Smooth muscle cell (in vitro differentiated cells): Measurements from ENCODE around the gene NCAM1. TPM values are rescaled to one million over a fixed set of nuclear protein-coding genes. Genes with fewer than 3 reads are reported as not detected.

Experiments used
- DNase-seq: peaks from one replicate; lab custom pipeline; 2025; ENCODE audit not compliant: unreplicated experiment; lab: John Stamatoyannopoulos, UW
- H2AFZ ChIP-seq: fragments of 200-600 bp; sonication (generic); 2 replicates; pipeline ENCODE4 v1.6.0; 2016; ENCODE audit warnings: antibody characterized with exemption, low read depth, mild to moderate bottlenecking
- H3F3A ChIP-seq: fragments of 200-600 bp; sonication (generic); 2 replicates; pipeline ENCODE4 v1.6.0; 2017; ENCODE audit warnings: antibody characterized with exemption, low read depth
- H3K27ac ChIP-seq: fragments of 200-600 bp; sonication (generic); 2 replicates; pipeline ENCODE4 v1.5.1; 2016; ENCODE audit warnings: low read depth, mild to moderate bottlenecking
- H3K27me3 ChIP-seq: fragments of 200-600 bp; sonication (generic); 2 replicates; pipeline ENCODE4 v1.6.1; 2016; ENCODE audit warnings: low read depth, mild to moderate bottlenecking
- H3K36me3 ChIP-seq: fragments of 200-600 bp; sonication (generic); 2 replicates; pipeline ENCODE4 v1.5.1; 2016; ENCODE audit warnings: low read depth
- H3K4me1 ChIP-seq: fragments of 200-600 bp; sonication (generic); 2 replicates; pipeline ENCODE4 v1.5.1; 2016; ENCODE audit warnings: low read depth
- H3K4me2 ChIP-seq: fragments of 200-600 bp; sonication (generic); 2 replicates; pipeline ENCODE4 v1.6.0; 2016; ENCODE audit warnings: mild to moderate bottlenecking
- H3K4me3 ChIP-seq: fragments of 200-600 bp; sonication (generic); 2 replicates; pipeline ENCODE4 v1.5.1; 2016; ENCODE audit warnings: mild to moderate bottlenecking
- H3K79me2 ChIP-seq: fragments of 200-600 bp; sonication (generic); 2 replicates; pipeline ENCODE4 v1.6.0; 2016; ENCODE audit warnings: low read depth, mild to moderate bottlenecking
- H3K9ac ChIP-seq: fragments of 200-600 bp; sonication (generic); 2 replicates; pipeline ENCODE4 v1.6.0; 2016; ENCODE audit warnings: low read depth
- H3K9me3 ChIP-seq: fragments of 200-600 bp; sonication (generic); replicated peaks from 2 replicates; pipeline ENCODE4 v1.5.1; 2016; ENCODE audit warnings: low read depth
- H4K20me1 ChIP-seq: fragments of 200-600 bp; sonication (generic); 2 replicates; pipeline ENCODE4 v1.6.0; 2016; ENCODE audit warnings: low read depth
- WGBS: methylation state at CpG from one replicate; pipeline ENCODE4 v1.1.7; 2016; ENCODE audit warnings: low lambda C conversion rate; 5-methylcytosine and 5-hydroxymethylcytosine counted together
- polyA plus RNA-seq: library from polyadenylated mRNA; unstranded; fragments of >200 nt; fragmentation: Nextera tagmentation; extraction: Ambion mirVana; gene quantifications from 2 replicates; pipeline ENCODE4 v1.2.1, GENCODE V29; 2016
- total RNA-seq: library from RNA; depleted of rRNA; stranded (reverse); fragments of >200 nt; gene quantifications from 2 replicates; pipeline ENCODE4 v1.2.3, GENCODE V29; 2014
- TF ChIP-seq, protein P1 (sequence below): fragments of 200-600 bp; sonication (generic); IDR thresholded peaks from 2 replicates; pipeline ENCODE4 v1.5.1; 2017; ENCODE audit warnings: borderline replicate concordance, mild to moderate bottlenecking, antibody characterized with exemption; ENCODE audit not compliant: insufficient read depth, poor library complexity, severe bottlenecking

Gene NCAM1
- total and polyA plus RNA-seq, 2 experiments from 2014 or later, result 8.1 to 12.0 TPM

DNA sequence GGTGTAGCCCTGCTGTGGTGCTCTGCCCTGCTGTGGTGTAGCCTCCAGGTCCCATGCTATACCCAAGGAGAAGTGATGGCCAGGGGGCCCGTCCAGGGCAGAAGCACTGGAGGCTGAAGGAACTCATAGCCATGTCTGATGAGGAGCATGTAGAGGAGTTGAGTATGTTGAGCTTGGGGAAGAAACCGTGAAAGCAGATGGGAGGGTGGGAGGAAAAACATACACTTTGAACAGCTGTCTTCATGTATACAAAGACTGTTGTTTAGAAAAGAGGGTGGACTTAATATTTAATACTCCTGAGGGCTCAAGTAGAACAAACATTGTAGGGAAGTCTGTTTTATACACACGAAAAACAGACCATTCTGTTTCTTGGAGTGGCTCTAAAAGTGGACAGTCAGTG is 326.6 kb downstream of the NCAM1 start:
- peaks cover 3% of the 10 kb centered on the region for H3K4me1 ChIP-seq
- H3K9me3 ChIP-seq, result no peaks in the 10 kb centered on the region
- H3K27me3 ChIP-seq, result no peaks in the 10 kb centered on the region
- no peaks in the 10 kb centered on the region for H3F3A ChIP-seq
- H3K9ac ChIP-seq, result no peak overlapping the region
- H3K4me2 ChIP-seq, result no peak overlapping the region
- no peak overlapping the region for H3K27ac ChIP-seq
- DNase-seq, result no peak
- 53% methylated on average over 3 of the region's 3 CpGs for WGBS
- TF ChIP-seq, protein P1, sequence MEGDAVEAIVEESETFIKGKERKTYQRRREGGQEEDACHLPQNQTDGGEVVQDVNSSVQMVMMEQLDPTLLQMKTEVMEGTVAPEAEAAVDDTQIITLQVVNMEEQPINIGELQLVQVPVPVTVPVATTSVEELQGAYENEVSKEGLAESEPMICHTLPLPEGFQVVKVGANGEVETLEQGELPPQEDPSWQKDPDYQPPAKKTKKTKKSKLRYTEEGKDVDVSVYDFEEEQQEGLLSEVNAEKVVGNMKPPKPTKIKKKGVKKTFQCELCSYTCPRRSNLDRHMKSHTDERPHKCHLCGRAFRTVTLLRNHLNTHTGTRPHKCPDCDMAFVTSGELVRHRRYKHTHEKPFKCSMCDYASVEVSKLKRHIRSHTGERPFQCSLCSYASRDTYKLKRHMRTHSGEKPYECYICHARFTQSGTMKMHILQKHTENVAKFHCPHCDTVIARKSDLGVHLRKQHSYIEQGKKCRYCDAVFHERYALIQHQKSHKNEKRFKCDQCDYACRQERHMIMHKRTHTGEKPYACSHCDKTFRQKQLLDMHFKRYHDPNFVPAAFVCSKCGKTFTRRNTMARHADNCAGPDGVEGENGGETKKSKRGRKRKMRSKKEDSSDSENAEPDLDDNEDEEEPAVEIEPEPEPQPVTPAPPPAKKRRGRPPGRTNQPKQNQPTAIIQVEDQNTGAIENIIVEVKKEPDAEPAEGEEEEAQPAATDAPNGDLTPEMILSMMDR, result no peak
- H3K79me2 ChIP-seq, result no peaks in the 10 kb centered on the region
- H3K36me3 ChIP-seq, result no peaks in the 10 kb centered on the region
- H2AFZ ChIP-seq, result no peak overlapping the region
- H4K20me1 ChIP-seq, result no peaks in the 10 kb centered on the region
- H3K4me3 ChIP-seq, result no peak overlapping the region

DNA sequence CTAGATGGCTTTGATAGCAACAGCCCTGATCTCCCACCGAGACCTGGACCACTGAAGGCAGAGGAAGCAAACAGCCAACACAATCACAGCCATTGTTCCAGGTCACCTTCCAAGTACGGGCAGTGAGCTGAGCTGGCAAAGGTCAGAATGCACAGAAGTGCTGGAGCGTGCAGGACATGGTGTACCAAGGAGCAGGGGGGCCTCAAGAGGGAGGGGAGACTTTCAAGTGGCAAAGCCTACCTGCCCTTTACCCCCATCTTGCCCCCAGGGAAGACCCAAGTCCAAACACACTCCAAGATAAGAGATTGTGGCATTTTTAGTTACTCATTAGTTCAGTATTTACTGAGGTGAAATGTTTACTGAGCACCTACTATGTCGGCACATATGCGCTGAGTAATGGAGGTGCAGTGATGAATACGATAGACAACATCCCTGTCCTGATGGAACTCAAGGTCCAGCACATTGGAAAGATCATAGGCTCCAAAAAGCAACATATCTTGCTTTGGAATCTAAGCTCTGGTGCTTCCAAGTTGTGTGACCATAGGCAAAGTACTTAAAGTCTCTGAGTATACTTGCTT is 327.2 kb downstream of the NCAM1 start:
- Histone ChIP-seq H4K20me1 (no peaks in the 10 kb centered on the region), H3K4me2 (no peak overlapping the region)
- DNase-seq, result no peak

DNA sequence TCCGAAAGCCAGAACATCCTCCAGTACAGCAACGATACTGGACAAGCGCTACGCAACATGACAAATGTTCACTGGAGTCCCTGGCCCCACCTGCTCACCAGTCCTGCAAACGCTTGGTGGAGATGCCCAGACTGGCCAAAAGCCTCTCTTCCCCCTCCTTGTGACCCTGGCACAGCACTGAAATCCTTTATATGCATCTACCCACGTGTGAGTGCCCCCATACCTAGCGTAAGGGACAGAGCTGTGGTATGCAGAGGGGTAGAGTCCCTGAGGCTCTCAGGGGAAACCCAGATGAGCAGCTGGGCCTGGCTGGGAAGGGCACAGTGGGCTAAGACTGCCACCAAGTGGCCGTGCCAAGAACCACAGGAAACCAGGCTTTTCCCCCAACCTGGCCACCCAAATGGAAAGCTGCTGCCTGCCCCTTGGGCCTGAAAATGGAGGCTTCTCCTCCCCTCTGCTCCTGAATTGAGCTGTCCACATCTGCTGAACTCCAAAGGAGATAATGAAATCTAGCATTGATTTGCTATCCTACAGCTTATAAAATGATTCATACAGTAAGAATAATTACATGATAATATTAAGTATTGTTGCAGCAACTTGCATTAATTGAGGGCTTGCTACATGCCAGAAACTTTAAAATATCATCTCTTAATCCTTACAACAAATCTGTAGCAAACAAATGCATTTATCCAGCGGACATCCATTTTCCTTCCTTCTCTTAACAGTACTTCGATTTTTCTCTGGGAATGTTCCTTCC is 328.4 kb downstream of the NCAM1 start:
- H3F3A ChIP-seq, result no peaks in the 10 kb centered on the region
- H3K4me2 ChIP-seq, result no peak overlapping the region
- no peaks in the 10 kb centered on the region for H4K20me1 ChIP-seq
- no peaks in the 10 kb centered on the region for H3K27me3 ChIP-seq
- TF ChIP-seq, protein P1, result peak; percentile 97
- no peaks in the 10 kb centered on the region for H3K36me3 ChIP-seq
- H3K27ac ChIP-seq, result no peak overlapping the region
- H2AFZ ChIP-seq, result no peak overlapping the region
- peaks cover 3% of the 10 kb centered on the region for H3K4me1 ChIP-seq
- DNase-seq, result peak; percentile 20
- H3K9me3 ChIP-seq, result no peaks in the 10 kb centered on the region
- 56% methylated on average over 10 of the region's 10 CpGs for WGBS
- H3K9ac ChIP-seq, result no peak overlapping the region
- H3K79me2 ChIP-seq, result no peaks in the 10 kb centered on the region
- H3K4me3 ChIP-seq, result no peak overlapping the region

More for the DNA sequence above, 327.2 kb downstream of the NCAM1 start:
- Histone ChIP-seq H3K9ac (no peak overlapping the region), H3F3A (no peaks in the 10 kb centered on the region), H3K9me3 (no peaks in the 10 kb centered on the region), H3K36me3 (no peaks in the 10 kb centered on the region), H3K4me3 (no peak overlapping the region), H3K4me1 (peaks cover 3% of the 10 kb centered on the region), H3K27ac (no peak overlapping the region), H3K79me2 (no peaks in the 10 kb centered on the region), H2AFZ (no peak overlapping the region), H3K27me3 (no peaks in the 10 kb centered on the region)
- 94% methylated on average over 6 of the region's 6 CpGs for WGBS
- TF ChIP-seq, protein P1, result no peak

DNA sequence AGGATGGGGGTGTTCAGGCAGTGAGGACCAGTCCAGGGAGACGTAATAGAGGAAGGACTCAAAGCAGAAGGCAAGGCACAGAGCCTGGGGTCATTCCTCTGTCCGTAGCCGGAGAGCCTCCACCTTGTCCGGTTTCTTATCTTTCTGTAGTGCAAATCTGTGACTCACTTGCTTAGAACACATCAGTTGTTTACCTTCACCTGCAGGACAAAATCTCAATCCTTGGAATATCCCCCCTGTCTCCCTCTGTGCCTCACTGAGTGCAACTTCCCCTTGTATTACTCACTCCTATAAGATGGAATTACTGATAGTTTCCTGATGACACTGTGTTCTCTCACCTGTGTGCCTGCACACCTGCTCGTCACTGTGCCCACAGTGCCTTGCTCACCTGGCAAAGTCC is 332.7 kb downstream of the NCAM1 start:
- Histone ChIP-seq H3K4me1 (no peaks in the 10 kb centered on the region), H3F3A (no peaks in the 10 kb centered on the region), H3K27me3 (no peaks in the 10 kb centered on the region), H2AFZ (no peak overlapping the region), H3K79me2 (no peaks in the 10 kb centered on the region), H3K9ac (no peak overlapping the region), H3K4me3 (no peak overlapping the region), H4K20me1 (no peaks in the 10 kb centered on the region), H3K36me3 (no peaks in the 10 kb centered on the region), H3K27ac (no peak overlapping the region), H3K4me2 (no peak overlapping the region), H3K9me3 (no peaks in the 10 kb centered on the region)
- TF ChIP-seq, protein P1, result no peak
- 76% methylated on average over 5 of the region's 5 CpGs for WGBS
- no peak for DNase-seq
